H54 (cell line): Measurements from ENCODE around the gene FDXACB1.
"Not testable (repeated sequence)": the region's sequence is repeated elsewhere in the genome, so short reads cannot be mapped to it uniquely, and the experiment has no call there.

Experiments used
- DNase-seq: peaks from one replicate; pipeline ENCODE4 v3.0.0; 2011; ENCODE audit warnings: low spot score, mixed read lengths; ENCODE audit not compliant: insufficient read length
- FAIRE-seq: peaks from 3 replicates; lab custom pipeline; 2011; peaks lifted over from hg19 to GRCh38; lab: Jason Lieb, UNC
- POLR2A ChIP-seq: IDR thresholded peaks from 2 replicates; pipeline ENCODE4 v1.6.1; 2011; ENCODE audit warnings: low read depth, mild to moderate bottlenecking, low read length

Gene FDXACB1

DNA sequence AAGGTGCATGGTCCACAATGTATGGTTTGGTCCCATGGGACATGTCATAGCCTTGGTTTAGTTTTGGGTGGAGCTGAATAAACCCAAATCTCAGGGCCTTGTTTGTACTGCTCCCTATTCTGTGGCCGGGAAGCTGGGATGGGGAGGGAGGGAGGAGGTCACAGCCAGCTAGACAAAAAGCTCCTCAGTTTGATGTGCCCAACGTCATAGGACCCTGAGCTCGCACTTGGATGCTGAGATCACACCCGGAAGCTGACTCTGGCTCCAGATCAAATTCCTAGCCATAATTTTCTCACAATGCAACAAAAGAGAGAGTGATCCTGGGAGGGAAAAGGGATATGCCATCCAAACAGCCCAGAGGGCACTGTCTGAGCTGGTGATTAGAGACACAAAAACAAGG is 35.0 kb upstream of the FDXACB1 start:
- FAIRE-seq (no peak), DNase-seq (no peak)
- no peak for TF ChIP-seq POLR2A

DNA sequence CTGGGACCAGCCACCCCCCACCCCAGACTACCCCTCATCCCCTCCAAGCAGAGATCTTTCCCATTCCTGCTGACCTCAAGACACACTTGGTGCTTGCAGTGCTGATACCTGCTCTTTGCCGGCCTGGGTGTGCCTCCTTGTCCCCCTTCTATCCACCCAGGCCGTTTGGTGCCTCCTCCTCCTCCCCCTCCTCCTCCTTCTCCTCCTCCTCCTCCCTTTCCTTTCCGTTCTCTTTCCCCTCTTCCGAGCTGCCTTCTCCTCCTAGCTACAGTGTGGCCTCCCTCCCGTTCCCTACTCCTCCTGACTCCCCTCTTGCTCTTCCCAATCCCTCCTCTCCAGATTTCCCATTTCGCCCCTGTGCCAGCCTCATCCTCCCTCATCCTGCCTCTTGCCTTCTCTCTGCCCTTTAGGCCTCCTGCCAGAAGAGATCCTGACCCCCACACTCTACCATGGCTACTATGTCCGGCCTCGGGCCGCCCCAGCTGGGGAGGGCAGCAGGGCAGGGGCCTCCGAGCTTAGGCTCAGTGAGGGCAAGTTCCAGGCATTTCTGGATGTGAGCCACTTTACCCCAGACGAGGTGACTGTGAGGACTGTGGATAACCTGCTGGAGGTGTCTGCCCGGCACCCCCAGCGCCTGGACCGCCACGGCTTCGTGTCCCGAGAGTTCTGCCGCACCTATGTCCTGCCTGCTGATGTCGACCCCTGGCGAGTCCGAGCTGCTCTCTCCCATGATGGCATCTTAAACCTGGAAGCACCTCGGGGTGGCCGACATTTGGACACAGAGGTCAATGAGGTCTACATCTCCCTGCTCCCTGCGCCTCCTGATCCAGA is 34.3 kb upstream of the FDXACB1 start:
- DNase-seq (no peak), FAIRE-seq (no peak)
- TF ChIP-seq POLR2A, result no peak

- FAIRE-seq (no peak), DNase-seq (no peak)
- TF ChIP-seq POLR2A, result no peak
Measured at GRCh38 chr11:111912535-111912934, 33.6 kb upstream of the FDXACB1 start, which contains the start of gene HSPB2. HSPB2 (plus strand) TSS chr11:111912734; CDS start chr11:111912830, 96 bp downstream.

- no peak for TF ChIP-seq POLR2A
- DNase-seq (no peak), FAIRE-seq (no peak)
Measured at GRCh38 chr11:111911563-111912401, 32.8 kb upstream of the FDXACB1 start, which contains the start of gene CRYAB. CRYAB (minus strand) TSS chr11:111911770; CDS start chr11:111911724, 46 bp downstream.

DNA sequence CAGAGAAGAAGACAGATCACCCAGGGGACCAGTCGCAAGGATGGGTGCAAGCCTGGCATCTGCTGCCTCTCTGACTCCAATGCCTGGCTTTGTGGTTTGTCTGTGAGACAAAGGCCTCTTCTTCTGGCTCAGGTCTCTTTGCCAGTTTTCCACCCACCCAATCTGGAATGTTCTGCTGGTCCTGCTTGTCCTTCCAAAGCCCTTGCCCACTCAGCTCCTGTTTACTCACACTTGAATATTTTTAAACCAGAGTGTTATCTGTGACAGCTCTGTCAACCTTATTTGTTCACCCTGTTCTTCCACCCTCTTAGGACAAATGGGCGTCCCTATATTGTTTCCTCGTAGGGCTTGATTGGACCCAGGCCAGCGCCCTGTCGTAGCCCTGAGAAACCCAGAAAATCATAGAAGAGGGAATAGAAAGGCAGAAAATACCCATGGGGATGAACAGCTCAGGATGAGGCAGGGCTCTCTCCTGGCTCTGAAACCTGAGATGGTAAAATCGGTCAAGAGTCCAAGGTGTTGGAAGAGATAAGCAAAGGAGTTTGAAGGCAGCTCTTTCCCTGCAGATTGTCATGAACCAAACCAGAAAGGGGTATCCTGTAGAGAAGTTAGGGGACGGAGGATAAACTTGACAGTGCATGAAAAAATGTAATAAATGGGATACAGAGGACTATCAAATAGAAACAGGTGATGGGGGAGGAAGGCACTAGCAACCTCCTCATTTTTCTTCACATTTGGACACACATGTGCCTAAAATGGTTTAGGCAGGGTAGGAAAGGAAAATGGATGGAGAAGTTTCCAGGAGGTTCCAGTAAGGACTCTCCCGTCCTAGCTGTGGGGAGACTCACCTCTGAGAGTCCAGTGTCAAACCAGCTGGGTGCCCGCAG is 32.0 kb upstream of the FDXACB1 start:
- TF ChIP-seq POLR2A, result no peak
- DNase-seq (no peak), FAIRE-seq (no peak)

GRCh38 chr11:111909378-111909777 is 30.4 kb upstream of the FDXACB1 start:
- TF ChIP-seq POLR2A, result no peak
- no peak for FAIRE-seq
- DNase-seq, result no peak

DNA sequence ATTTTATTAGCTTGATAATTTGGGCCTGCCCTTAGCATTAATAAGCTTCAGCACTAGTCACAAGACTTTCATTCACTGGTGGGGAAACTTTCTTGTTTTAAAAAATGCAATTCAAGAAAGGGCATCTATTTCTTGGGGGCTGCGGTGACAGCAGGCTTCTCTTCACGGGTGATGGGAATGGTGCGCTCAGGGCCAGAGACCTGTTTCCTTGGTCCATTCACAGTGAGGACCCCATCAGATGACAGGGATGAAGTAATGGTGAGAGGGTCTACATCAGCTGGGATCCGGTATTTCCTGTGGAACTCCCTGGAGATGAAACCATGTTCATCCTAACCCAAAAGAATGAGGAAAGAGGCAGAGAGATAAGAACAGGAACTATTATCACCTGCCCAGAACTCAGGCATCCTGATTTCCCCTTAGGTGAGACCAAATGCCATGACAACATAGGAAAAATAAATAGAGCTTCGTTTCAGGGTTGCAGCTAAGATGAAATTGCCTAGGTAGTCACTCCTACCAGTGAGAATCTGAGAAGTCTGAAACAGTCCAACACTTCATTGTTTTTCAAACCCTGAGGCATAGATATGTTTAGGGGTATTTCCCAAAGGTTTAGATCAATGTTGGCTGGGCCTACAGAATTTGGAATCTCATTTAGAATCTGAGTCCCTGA is 29.8 kb upstream of the FDXACB1 start:
- no peak for DNase-seq
- TF ChIP-seq POLR2A, result no peak
- FAIRE-seq, result no peak

GRCh38 chr11:111906680-111907079 is 27.7 kb upstream of the FDXACB1 start:
- no peak for TF ChIP-seq POLR2A
- FAIRE-seq, result no peak
- DNase-seq, result no peak

DNA sequence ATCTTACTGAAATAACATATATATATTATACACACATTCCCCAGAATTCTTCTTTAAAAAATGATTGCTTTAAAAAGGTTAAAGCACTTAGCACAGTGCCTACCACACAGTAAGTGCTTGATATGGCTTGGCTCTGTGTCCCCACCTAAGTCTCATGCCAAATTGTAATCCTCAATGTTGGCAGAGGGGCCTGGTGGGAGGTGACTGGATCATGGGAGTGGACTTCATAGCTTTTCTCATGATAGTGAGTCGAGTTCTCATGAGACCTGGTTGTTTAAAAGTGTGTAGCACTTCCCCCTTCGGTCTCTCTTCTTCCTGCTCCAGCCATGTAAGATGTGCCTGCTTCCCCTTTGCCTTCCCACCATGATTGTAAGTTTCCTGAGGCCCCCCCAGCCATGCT is 26.4 kb upstream of the FDXACB1 start:
- FAIRE-seq, result no peak
- TF ChIP-seq POLR2A, result no peak
- DNase-seq, result no peak

DNA sequence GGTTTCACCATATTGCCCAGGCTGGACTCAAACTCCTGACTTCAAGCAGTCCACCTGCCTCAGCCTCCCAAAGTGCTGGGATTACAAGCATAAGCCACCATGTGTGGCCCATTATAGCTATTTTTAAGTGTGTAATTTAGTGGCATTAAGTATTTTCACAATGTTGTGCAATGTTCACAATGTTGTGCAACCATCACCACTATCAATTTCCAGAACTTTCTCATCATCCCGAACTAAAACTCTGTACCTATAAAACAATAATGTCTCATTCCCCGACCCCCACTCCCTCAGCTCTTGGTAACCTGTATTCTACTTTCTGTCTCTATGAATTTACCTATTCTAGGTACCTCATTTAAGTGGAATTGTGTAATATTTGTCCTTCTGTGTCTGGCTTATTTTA is 7.9 kb upstream of the FDXACB1 start:
- no peak for TF ChIP-seq POLR2A
- FAIRE-seq, result no peak
- no peak for DNase-seq

- TF ChIP-seq POLR2A, result no peak
- no peak for DNase-seq
- no peak for FAIRE-seq
Measured at GRCh38 chr11:111886032-111886431, 7.1 kb upstream of the FDXACB1 start.

- not testable (repeated sequence) for DNase-seq, FAIRE-seq
Measured at GRCh38 chr11:111885053-111885452, 6.1 kb upstream of the FDXACB1 start.

DNA sequence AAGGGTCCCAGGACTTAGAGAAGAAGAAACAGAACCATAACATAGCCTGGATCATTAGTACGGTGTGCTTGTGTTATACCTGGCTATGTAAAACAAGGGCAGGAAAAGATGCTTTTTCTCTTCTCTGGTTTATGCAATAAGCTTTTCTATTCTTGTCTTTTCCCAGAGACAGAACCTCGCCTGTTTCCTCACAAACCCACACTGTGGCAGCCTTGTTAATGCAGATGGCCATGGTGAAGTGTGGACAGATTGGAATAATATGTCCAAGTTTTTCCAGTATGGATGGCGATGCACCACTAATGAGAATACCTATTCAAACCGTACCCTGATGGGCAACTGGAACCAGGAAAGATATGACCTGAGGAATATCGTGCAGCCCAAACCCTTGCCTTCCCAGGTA is 3.2 kb upstream of the FDXACB1 start:
- FAIRE-seq, result no peak
- TF ChIP-seq POLR2A, result no peak
- DNase-seq, result no peak
